HG03025 (cell line): ENCODE results near the gene ARHGAP15.

ENCODE experiments used
- ATAC-seq: cut with Tn5 transposase; IDR thresholded peaks from one replicate; pipeline ENCODE4 v1.9.1; 2021; ENCODE audit warnings: mild to moderate bottlenecking, moderate library complexity; ENCODE audit not compliant: unreplicated experiment, low FRiP score

The ARHGAP15 gene

DNA sequence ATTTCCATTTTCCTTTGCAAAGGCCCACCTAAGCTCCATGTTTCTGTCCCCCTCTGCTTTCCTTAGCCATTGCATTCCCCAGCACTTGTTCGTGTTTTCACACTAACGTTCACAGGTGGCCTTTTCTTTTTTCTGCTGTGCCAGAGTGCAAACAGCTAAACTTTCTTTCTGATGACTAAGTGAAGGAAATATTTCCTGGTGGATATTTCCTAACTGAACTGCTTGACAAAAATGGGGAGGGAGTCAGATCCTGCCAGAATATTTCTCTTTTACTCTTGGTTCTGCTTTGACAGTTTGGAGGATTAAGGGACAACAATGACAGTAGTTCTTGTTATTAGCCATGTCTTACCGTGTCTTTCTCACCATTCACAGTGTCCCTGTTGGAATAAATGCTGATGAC lies 344.0 kb downstream of the ARHGAP15 start:
- ATAC-seq = no peak

DNA sequence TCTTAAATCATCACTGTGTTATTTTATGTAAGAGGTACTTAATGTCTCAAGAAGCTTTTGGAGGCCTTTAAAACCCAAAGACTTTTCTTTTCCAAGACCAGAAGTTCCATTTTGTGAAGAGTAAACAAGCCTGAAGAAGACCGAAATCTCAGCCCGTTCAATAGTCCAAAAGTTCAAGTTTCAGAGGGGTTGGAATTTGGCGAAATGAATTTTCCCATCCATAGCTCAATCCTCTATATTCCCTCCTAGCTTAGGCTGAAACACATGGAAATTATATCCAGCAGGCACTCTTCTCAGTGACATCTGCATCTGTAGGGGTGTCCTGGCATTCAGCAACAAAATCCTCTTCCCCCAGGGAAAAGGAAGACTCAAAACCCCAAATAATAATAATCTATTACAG lies 344.6 kb downstream of the ARHGAP15 start:
- no peak for ATAC-seq

GRCh38 chr2:143474586-143474985 lies 345.4 kb downstream of the ARHGAP15 start:
- ATAC-seq = no peak

- ATAC-seq = no peak
Observed at GRCh38 chr2:143475041-143475776, 346.0 kb downstream of the ARHGAP15 start.

DNA sequence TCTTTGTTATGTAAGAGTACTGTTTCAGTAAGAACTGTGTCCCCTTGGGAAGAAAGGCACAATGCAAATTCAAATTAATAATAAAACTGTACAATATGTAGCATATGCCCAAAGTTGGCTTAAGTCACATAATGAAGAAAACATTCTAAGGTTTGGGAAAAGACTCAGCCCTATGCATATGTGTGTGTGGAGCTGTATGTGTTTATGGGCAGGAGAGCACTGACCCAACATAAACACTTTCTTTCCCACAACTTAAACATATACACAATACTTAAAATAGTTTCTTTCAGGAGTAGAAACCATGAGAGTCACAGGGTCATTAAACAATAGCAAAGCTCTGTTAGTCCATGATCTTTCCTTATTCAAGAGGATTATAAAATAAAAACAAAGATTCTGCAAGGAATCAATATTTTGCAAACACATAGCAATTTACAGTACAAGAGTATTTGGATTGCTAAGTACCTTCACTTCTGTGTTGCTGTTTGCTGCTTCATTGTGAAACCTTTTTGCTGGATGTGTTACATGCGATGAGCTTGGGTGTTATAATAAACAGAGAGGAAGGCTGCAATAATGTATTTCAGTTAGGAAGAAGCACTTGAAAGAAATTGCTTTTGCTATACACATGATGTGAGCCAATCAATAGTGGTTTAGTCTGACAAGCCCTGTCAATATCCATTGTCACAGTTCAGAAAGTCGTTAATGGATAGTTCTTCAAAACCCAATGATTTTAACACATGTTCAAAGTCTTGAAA lies 347.3 kb downstream of the ARHGAP15 start:
- no peak for ATAC-seq

DNA sequence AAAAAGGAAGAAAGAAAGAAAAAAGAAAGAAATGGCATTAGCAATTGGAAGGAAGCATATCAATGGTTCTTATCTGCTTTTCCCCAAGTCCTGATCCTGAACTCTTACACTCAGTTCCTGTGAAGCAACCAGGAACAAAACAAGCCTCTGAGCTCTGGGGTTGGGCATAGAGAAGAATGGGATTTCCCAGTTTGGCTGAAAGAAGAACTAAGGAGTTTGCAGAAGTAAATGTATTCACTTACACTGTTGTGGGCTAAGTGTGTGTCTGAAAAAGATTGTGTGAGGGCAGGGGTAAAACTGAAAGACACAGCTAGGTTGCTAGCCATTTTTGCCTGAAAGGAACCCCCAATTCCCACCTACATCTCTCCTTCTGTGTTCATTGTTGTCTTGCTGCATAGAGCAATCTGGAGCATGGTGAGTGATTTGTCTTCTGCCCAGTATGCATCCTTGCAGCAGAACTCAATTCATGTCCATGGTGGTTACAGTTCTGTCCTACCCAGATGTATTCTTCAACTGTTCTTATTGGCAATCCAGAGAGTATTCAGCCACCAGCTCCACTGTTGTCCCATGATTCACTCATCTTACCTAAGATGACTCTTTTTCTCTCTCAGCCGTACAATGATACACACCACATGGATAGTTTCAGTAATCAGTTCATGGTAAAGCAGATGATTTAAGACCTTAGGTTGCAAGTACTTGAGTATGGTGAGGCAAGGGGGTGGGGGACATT lies 348.7 kb downstream of the ARHGAP15 start:
- no peak for ATAC-seq

DNA sequence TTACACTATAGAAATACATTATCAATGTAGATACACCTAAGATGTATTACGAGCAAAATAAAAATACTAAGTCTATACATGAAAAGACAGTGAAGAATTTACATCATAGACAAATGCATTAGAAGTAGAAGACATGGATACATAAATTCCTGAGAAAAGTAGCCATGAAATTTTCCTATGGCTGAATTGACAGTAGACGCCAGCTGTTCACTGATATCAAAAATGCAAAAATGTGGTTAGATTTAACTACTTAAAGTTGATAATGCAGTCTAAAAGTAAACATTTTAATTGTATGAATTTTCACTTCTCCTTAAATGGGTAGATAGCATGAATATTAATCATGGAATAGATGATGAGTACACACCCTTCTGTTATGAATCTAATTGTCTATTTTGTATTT lies 350.9 kb downstream of the ARHGAP15 start:
- ATAC-seq = no peak

- no peak for ATAC-seq
Observed at GRCh38 chr2:143480601-143481236, 351.5 kb downstream of the ARHGAP15 start.

DNA sequence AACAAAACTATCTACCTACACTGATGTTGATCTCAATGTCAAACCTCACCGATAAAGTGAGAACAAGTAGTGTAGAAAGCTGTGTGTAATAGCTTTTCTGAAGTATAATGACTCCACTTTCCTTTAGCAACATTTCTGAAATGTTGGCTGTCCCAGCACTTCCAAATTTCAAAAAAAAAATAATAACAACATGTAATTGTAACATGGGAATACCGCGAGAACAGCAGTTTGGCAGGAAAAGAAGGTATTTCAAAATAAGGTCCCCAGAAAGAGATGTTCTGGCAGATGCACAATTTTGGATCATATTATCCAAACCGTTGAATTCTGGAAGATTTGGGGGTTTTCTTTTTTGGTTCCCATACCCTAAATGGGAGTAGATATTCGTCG lies 352.0 kb downstream of the ARHGAP15 start:
- ATAC-seq = no peak

DNA sequence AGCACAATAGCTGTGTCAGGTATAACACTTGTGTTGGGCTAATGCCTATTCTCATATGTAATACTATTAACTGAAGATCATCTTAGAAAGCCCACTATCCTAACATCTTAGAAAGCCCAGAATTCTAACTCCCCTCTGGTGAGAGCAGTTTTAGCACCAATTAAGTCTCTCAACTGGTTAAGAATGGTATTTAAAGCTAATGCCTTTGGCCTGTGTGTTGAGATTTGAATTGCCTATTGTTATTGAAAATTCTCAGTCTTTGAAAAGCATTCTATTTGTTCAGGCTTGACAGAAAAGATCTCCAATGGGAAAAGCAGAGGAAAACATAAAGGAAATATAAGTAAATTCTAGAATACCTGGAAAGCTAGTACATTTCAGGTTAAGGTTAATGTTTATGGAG lies 352.5 kb downstream of the ARHGAP15 start:
- no peak for ATAC-seq

GRCh38 chr2:143482316-143482715 lies 353.1 kb downstream of the ARHGAP15 start:
- no peak for ATAC-seq

- no peak for ATAC-seq
Observed at GRCh38 chr2:143482771-143483170, 353.6 kb downstream of the ARHGAP15 start.

- no peak for ATAC-seq
Observed at GRCh38 chr2:143486976-143487375, 357.8 kb downstream of the ARHGAP15 start.

DNA sequence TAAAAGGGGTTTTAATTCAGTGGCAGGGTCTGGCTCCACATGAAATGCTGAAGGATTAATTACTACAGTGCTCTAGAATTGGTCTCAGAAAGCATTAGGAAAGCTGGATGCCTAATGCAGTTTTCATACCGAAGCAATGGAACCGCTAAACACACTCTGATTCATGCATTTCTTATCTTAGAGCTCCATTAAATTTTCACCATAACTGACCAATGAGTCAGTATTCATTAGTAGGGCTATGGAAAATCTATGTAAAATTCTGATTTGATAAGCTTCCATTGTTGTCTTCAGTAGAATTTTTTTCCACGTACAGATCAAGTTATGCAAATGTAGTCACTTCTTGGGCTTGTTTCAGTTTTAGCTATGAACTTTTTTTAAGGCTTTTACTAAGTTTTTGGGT lies 359.9 kb downstream of the ARHGAP15 start:
- no peak for ATAC-seq

DNA sequence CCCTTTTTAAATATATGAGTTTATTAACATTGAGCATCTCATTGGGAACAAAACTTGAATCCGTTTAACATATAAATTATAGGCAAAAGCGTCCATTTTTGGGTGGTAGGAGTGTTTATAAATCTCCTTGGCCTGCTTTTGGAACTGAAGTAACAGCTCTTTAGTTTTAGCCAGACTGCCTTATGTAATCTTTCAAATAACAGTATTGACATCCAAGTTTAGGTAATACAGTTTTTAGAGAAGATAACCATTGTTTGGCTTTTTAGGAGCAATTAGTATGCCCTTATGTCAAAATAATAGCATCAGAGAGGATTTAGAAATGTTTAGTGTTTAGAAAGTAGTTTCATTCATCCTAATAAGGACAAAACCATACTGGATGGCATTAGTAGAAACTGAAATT lies 361.9 kb downstream of the ARHGAP15 start:
- no peak for ATAC-seq

GRCh38 chr2:143493339-143493738 lies 364.1 kb downstream of the ARHGAP15 start:
- ATAC-seq = no peak

GRCh38 chr2:143497726-143498125 lies 368.5 kb downstream of the ARHGAP15 start:
- ATAC-seq = no peak

DNA sequence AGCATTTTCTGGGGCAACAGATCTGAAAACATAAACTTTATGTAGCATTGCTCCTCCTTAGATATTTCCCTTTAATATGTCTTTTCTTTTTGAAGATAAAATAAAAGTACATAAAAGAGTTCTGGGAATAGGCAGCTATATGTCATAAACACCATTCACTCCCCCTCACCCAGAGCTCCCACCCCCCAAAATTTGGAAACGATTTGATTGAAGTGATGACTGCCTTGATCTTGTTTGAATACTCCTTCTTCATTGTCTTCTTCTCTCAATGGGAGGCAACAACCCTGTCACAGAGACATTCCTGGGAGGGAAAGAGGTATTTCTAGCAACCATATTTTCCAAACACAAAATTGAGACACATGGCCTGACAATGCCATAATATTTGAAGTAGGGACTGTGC lies 369.3 kb downstream of the ARHGAP15 start:
- ATAC-seq = no peak

- ATAC-seq = no peak
Observed at GRCh38 chr2:143499061-143499460, 369.8 kb downstream of the ARHGAP15 start.

DNA sequence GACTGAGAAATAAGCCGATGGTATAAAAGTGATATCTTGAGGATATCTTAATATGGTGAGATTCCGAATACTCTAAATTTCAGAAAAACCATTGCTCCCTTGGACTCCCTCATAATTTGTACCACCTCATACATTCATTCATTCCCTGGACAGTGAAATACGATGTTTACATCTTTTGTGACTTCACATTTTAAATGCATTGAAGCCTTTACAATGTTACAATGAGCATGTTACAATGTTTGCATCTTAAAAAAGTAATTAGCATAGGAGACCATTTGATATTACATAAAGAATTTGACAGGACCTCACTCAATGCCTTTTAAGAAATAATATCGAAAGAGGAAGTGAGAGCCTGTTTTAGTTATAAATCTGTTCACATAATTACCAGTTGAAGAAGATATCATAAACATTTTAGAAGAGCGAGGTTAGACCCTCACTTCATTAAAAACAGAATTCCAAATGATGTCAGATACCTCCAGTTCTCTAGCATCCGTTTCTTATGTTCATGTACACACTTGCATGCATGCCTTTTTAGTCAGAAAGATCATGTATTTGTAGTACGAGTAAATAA lies 372.0 kb downstream of the ARHGAP15 start:
- no peak for ATAC-seq

DNA sequence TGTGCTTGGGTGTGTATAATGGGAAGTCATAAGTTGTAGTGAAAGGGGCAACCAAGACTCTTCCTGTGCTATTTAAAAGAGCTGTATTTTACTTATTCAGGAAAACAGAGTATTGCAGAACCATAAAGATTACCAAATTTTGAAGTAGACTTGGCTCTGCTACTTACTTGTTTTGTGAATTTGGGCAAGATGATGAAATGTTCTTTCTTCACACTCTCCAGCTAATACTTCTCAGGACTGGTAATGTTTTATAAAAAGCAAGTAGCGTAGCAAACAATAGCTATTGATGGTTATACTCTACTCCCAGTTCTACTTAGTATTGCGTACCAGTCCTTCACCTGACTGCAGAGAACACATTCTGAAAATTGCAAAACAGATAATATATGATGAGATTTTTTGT lies 374.1 kb downstream of the ARHGAP15 start:
- ATAC-seq = no peak
